Endothelial cell of umbilical vein (primary cell): Measurements from ENCODE around the gene KDM7A.

Experiments used
- CTCF ChIP-seq, 2 donors: IDR thresholded peaks; 1 replicate in 1 of 2; 2 replicates in 1 of 2; pipeline ENCODE4 v1.5.1; 2011; ENCODE audit warnings: low read length in 2 of 2, mild to moderate bottlenecking in 2 of 2, moderate library complexity in 2 of 2, control low read depth in 1 of 2, inconsistent platforms in 1 of 2, low read depth in 1 of 2; ENCODE audit not compliant: insufficient read depth in 1 of 2; ENCODE audit errors: extremely low read depth in 1 of 2
- EZH2 ChIP-seq: IDR thresholded peaks from 2 replicates; pipeline ENCODE4 v1.6.1; 2012; ENCODE audit warnings: borderline replicate concordance, low read depth, mild to moderate bottlenecking, moderate library complexity, low read length, inconsistent platforms; ENCODE audit not compliant: severe bottlenecking
- FOS ChIP-seq: IDR thresholded peaks from 2 replicates; pipeline ENCODE4 v1.6.1; 2011; ENCODE audit warnings: mild to moderate bottlenecking, low read length, moderate library complexity, borderline replicate concordance; ENCODE audit not compliant: insufficient read depth
- JUN ChIP-seq: IDR thresholded peaks from 2 replicates; pipeline ENCODE4 v1.6.1; 2011; ENCODE audit warnings: borderline replicate concordance, low read depth; ENCODE audit not compliant: insufficient read length, insufficient read depth
- MAX ChIP-seq: IDR thresholded peaks from 2 replicates; pipeline ENCODE4 v1.6.1; 2011; ENCODE audit not compliant: insufficient read depth, insufficient read length
- MYC ChIP-seq: IDR thresholded peaks from one replicate; pipeline ENCODE4 v1.6.1; 2011; ENCODE audit warnings: mild to moderate bottlenecking, low read depth, low read length
- POLR2A ChIP-seq: IDR thresholded peaks from 2 replicates; pipeline ENCODE4 v1.6.1; 2012; ENCODE audit warnings: low read depth, mild to moderate bottlenecking, control low read depth, low read length
- POLR2AphosphoS5 ChIP-seq: IDR thresholded peaks from 2 replicates; pipeline ENCODE4 v1.6.1; 2012; ENCODE audit warnings: low read depth, mild to moderate bottlenecking, control low read depth, low read length, moderate library complexity; ENCODE audit not compliant: insufficient read depth

GRCh38 chr7:140053812-140054539 lies 122.8 kb downstream of the KDM7A start:
- TF ChIP-seq CTCF (IDR thresholded peaks at IDR 0.05; ENCODE audit: extremely low read depth in 1 of 2, insufficient read depth in 1 of 2, low read depth in 1 of 2, low read length in 2 of 2) (no peak), POLR2A (no peak), MAX (no peak), MYC (no peak), EZH2 (no peak), FOS (no peak), POLR2AphosphoS5 (no peak), JUN (no peak)
